Activated CD8-positive, alpha-beta memory T cell treated with anti-CD3 and anti-CD28 coated beads, Interleukin-2, amount 50 U/mL, for 4 hours (primary cell): Measurements from ENCODE around the gene MCFD2.

Experiments used
- DNase-seq: peaks from one replicate; pipeline ENCODE4 v3.0.0-alpha.2; 2020

The MCFD2 gene

GRCh38 chr2:46871976-46872381, 43.6 kb downstream of the MCFD2 start:
- no peak for DNase-seq

GRCh38 chr2:46870051-46870839, 45.4 kb downstream of the MCFD2 start:
- no peak for DNase-seq

GRCh38 chr2:46869621-46870020, 46.0 kb downstream of the MCFD2 start:
- DNase-seq, result no peak

GRCh38 chr2:46866770-46867246, 48.8 kb downstream of the MCFD2 start:
- no peak for DNase-seq

- no peak for DNase-seq
Measured at GRCh38 chr2:46865181-46865970, 50.2 kb downstream of the MCFD2 start.

GRCh38 chr2:46863882-46864281, 51.7 kb downstream of the MCFD2 start:
- DNase-seq, result no peak

GRCh38 chr2:46862514-46862913, 53.1 kb downstream of the MCFD2 start:
- no peak for DNase-seq

GRCh38 chr2:46861916-46862315, 53.7 kb downstream of the MCFD2 start:
- no peak for DNase-seq

- DNase-seq, result no peak
Measured at GRCh38 chr2:46859482-46859881, 56.1 kb downstream of the MCFD2 start.

GRCh38 chr2:46858702-46859090, 56.9 kb downstream of the MCFD2 start:
- DNase-seq, result no peak

- no peak for DNase-seq
Measured at GRCh38 chr2:46857871-46858701, 57.5 kb downstream of the MCFD2 start.

GRCh38 chr2:46856336-46856735, 59.3 kb downstream of the MCFD2 start:
- DNase-seq, result no peak

- no peak for DNase-seq
Measured at GRCh38 chr2:46855805-46856204, 59.8 kb downstream of the MCFD2 start.

GRCh38 chr2:46854260-46854659, 61.3 kb downstream of the MCFD2 start:
- DNase-seq, result no peak

- DNase-seq, result no peak
Measured at GRCh38 chr2:46852598-46852997, 63.0 kb downstream of the MCFD2 start.

GRCh38 chr2:46852124-46852523, 63.5 kb downstream of the MCFD2 start:
- DNase-seq, result no peak
